ENCODE results near the gene PARD3B. TPM values are rescaled to one million over a fixed set of nuclear protein-coding genes. Genes with fewer than 3 reads are reported as not detected.

The PARD3B gene
- total RNA-seq, 1 donor from 2014 or later, result not detected

DNA sequence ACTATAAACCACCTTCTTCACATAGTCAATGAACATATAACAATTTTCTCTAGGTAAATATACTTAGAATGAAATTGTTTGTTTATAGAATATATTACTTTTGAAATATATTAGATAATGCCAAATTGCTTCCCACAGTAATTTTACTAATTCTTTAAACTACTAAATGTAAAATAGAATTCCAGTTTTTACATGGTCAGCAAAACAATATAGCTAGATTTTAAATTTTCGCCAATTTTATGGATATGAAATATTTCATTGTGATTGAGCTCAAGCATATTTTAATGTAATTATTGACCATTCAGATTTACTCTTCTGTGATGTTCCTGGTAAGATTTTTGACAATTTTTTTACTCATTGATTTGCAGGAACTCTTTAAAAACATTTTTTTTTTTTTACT is 444.6 kb downstream of the PARD3B start:
- CTCF ChIA-PET, result no interaction called here
- Mint-ChIP-seq H3K27me3 (no peaks in the 10 kb centered on the region), H3K36me3 (ENCODE audit: low read depth) (no peaks in the 10 kb centered on the region), H3K4me3 (no peak overlapping the region), H3K9me3 (no peaks in the 10 kb centered on the region), H3K4me1 (no peaks in the 10 kb centered on the region), H3K27ac (no peak overlapping the region)
- TF ChIP-seq, protein P1, sequence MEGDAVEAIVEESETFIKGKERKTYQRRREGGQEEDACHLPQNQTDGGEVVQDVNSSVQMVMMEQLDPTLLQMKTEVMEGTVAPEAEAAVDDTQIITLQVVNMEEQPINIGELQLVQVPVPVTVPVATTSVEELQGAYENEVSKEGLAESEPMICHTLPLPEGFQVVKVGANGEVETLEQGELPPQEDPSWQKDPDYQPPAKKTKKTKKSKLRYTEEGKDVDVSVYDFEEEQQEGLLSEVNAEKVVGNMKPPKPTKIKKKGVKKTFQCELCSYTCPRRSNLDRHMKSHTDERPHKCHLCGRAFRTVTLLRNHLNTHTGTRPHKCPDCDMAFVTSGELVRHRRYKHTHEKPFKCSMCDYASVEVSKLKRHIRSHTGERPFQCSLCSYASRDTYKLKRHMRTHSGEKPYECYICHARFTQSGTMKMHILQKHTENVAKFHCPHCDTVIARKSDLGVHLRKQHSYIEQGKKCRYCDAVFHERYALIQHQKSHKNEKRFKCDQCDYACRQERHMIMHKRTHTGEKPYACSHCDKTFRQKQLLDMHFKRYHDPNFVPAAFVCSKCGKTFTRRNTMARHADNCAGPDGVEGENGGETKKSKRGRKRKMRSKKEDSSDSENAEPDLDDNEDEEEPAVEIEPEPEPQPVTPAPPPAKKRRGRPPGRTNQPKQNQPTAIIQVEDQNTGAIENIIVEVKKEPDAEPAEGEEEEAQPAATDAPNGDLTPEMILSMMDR (IDR thresholded peaks at IDR 0.05), result no peak
- POLR2A ChIA-PET, result no interaction called here
- ATAC-seq (ENCODE audit: low read depth) (no peak), DNase-seq (no peak)
- intact Hi-C loops (cut with micrococcal nuclease), result no loop called here

DNA sequence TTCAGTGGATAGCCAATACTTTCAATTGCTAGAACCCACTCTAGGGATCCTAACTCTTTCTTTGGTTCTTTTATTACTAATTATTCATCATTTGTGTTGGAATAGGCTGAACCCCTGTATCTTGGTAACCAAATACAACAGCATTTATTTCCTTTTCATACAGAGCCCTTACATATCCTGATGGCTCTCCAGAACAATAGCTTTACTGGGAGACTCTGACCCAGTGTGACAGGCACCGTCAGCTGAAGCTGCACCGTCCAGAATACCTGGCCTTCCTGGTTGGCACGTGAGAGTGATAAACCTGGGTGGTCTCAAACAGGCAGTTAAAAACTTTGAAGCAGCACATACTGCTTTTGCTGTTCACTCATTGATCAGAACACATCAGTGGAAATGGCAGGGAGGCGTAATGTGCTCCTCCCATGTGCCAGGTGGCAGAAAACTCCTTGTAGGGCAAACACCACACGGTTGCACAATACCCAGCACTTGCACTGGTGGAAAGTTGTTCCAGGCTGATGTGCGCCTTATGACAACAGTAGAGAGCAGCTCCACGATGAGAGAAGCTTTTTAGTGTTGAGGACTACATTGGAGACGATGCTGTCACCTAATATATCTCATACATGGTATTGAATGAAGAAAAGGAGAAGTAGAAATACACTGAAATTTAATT is 456.2 kb downstream of the PARD3B start:
- H3K27me3 Mint-ChIP-seq, result no peaks in the 10 kb centered on the region
- no peak for ATAC-seq (ENCODE audit: low read depth)
- H3K27ac Mint-ChIP-seq, result no peak overlapping the region
- no peaks in the 10 kb centered on the region for H3K4me1 Mint-ChIP-seq
- ChIA-PET CTCF (no interaction called here), POLR2A (no interaction called here)
- H3K36me3 Mint-ChIP-seq (ENCODE audit: low read depth), result no peaks in the 10 kb centered on the region
- H3K4me3 Mint-ChIP-seq, result no peak overlapping the region
- TF ChIP-seq, protein P1 (IDR thresholded peaks at IDR 0.05), result no peak
- no peak for DNase-seq
- peaks cover 6% of the 10 kb centered on the region for H3K9me3 Mint-ChIP-seq
- intact Hi-C loops (cut with micrococcal nuclease), result no loop called here

DNA sequence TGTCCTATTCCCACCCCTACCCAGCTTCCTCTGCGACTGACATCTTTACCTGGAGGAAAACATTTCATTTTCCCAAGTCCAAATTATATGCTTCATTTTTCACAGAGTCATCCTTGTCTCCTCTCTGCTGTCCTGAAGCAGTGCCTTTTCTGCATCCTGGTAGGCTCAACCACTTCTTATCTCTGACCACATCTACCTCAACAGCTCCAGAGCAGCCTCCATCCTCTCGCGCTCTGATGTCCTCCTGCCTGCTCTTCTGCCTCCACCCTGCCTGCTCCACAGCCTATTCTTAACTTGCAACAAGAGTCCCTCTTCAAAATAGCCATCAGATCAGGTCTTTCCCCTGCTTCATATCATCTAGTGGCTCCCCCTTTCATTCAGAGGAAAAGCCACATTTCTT is 457.1 kb downstream of the PARD3B start:
- H3K36me3 Mint-ChIP-seq (ENCODE audit: low read depth), result no peaks in the 10 kb centered on the region
- no peak overlapping the region for H3K27ac Mint-ChIP-seq
- ChIA-PET POLR2A (no interaction called here), CTCF (no interaction called here)
- H3K27me3 Mint-ChIP-seq, result no peaks in the 10 kb centered on the region
- H3K9me3 Mint-ChIP-seq, result peaks cover 6% of the 10 kb centered on the region
- ATAC-seq (ENCODE audit: low read depth), result no peak
- no peak for DNase-seq
- intact Hi-C loops (cut with micrococcal nuclease), result no loop called here
- TF ChIP-seq, protein P1 (IDR thresholded peaks at IDR 0.05), result no peak
- H3K4me3 Mint-ChIP-seq, result no peak overlapping the region
- no peaks in the 10 kb centered on the region for H3K4me1 Mint-ChIP-seq

- Mint-ChIP-seq H3K36me3 (ENCODE audit: low read depth) (no peaks in the 10 kb centered on the region), H3K27ac (no peak overlapping the region), H3K9me3 (peaks cover 6% of the 10 kb centered on the region), H3K27me3 (no peaks in the 10 kb centered on the region), H3K4me1 (no peaks in the 10 kb centered on the region), H3K4me3 (no peak overlapping the region)
- ChIA-PET CTCF (no interaction called here), POLR2A (no interaction called here)
- ATAC-seq (ENCODE audit: low read depth) (no peak), DNase-seq (no peak)
- intact Hi-C loops (cut with micrococcal nuclease), result no loop called here
- TF ChIP-seq, protein P1 (IDR thresholded peaks at IDR 0.05), result no peak
Measured at GRCh38 chr2:205003288-205003687, 458.0 kb downstream of the PARD3B start.

- no peaks in the 10 kb centered on the region for H3K36me3 Mint-ChIP-seq (ENCODE audit: low read depth)
Measured at GRCh38 chr2:205010196-205010595, 464.9 kb downstream of the PARD3B start.

More at GRCh38 chr2:205010196-205010595, 464.9 kb downstream of the PARD3B start:
- TF ChIP-seq, protein P1 (IDR thresholded peaks at IDR 0.05), result no peak
- ChIA-PET CTCF (no interaction called here), POLR2A (no interaction called here)
- Mint-ChIP-seq H3K9me3 (peaks cover 6% of the 10 kb centered on the region), H3K4me1 (no peaks in the 10 kb centered on the region), H3K4me3 (no peak overlapping the region), H3K27me3 (no peaks in the 10 kb centered on the region), H3K27ac (no peak overlapping the region)
- ATAC-seq (ENCODE audit: low read depth) (no peak), DNase-seq (no peak)
- intact Hi-C loops (cut with micrococcal nuclease), result no loop called here

Data from activated B cell treated with CpG ODN at 0.5 μM for 24 hours (primary cell).